K562 (cell line): ENCODE data around the gene RAB9B. TPM values are rescaled to one million over a fixed set of nuclear protein-coding genes. Genes with fewer than 3 reads are reported as not detected.

Experiments
- ATAC-seq: fragments of 200-7000 bp; cut with Tn5 transposase; 3 replicates; pipeline ENCODE4 v1.9.1; 2020; ENCODE audit warnings: moderate library complexity
- BruUV-seq: library from RNA; stranded (reverse); fragments of 400-500 nt; replicated peaks from 2 replicates; lab custom pipeline; 2021; lab: Mats Ljungman, UMichigan
- CTCF ChIA-PET: fragments of 300-600 bp; formaldehyde crosslinking; extraction: SDS; loops from one replicate; lab custom pipeline; 2021; ENCODE audit warnings: low intra/inter-chr PET ratio; lab: Yijun Ruan, JAX
- POLR2A ChIA-PET: fragments of 300-600, 350-650 bp; sonication (Branson Sonifier 250); formaldehyde crosslinking; extraction: SDS; loops from one replicate; lab custom pipeline; 2021; ENCODE audit warnings: antibody characterized with exemption, inconsistent platforms; lab: Yijun Ruan, JAX
- DNase-seq, 4 experiments: peaks; one replicate each; pipeline versions ENCODE4 v3.0.0 to v3.0.0-alpha.2; 2011 to 2018; ENCODE audit warnings: low spot score in 3 of 4, mixed read lengths in 3 of 4; ENCODE audit errors: extremely low read depth in 1 of 4
- FAIRE-seq: peaks from 2 replicates; lab custom pipeline; 2011; peaks lifted over from hg19 to GRCh38; lab: Jason Lieb, UNC
- H2AFZ ChIP-seq: 2 replicates; pipeline ENCODE4 v1.6.0; 2011; ENCODE audit warnings: low read depth, low read length, control low read depth, inconsistent platforms
- H3K27ac ChIP-seq: fragments of 200-600 bp; 3 replicates; pipeline ENCODE4 v1.8.0; 2011; ENCODE audit warnings: low read depth, mild to moderate bottlenecking, control low read depth, inconsistent platforms, low read length, moderate library complexity, mixed read lengths; ENCODE audit errors: extremely low read depth
- H3K27me3 ChIP-seq, 2 experiments: fragments of 300-600 bp in 1 of 2; 2 replicates in 1 of 2; 3 replicates in 1 of 2; pipeline versions ENCODE4 v1.6.0 to v1.8.0; 2011; ENCODE audit warnings: inconsistent platforms in 2 of 2, low read length in 2 of 2, mild to moderate bottlenecking in 1 of 2, mixed read lengths in 1 of 2, moderate library complexity in 1 of 2; ENCODE audit not compliant: control insufficient read depth in 2 of 2, insufficient read depth in 2 of 2
- H3K36me3 ChIP-seq: fragments of 300-600 bp; 3 replicates; pipeline ENCODE4 v1.8.0; 2011; ENCODE audit warnings: mild to moderate bottlenecking, low read length, inconsistent platforms; ENCODE audit not compliant: control insufficient read depth, insufficient read depth
- H3K4me1 ChIP-seq, 2 experiments: fragments of 200-600 bp in 1 of 2; replicated peaks in 1 of 2; 2 replicates in 1 of 2; 3 replicates in 1 of 2; pipeline versions ENCODE4 v1.5.1 to v1.8.0; 2011; ENCODE audit warnings: inconsistent platforms in 2 of 2, low read length in 2 of 2, mild to moderate bottlenecking in 1 of 2, mixed read lengths in 1 of 2, moderate library complexity in 1 of 2; ENCODE audit not compliant: control insufficient read depth in 2 of 2, insufficient read depth in 2 of 2
- H3K4me2 ChIP-seq: 2 replicates; pipeline ENCODE4 v1.6.1; 2011; ENCODE audit warnings: low read length, control low read depth, inconsistent platforms, mixed read lengths; ENCODE audit not compliant: insufficient read depth
- H3K4me3 ChIP-seq: fragments of 200-600 bp; sonication (generic), shearing (Covaris generic); 2 replicates; pipeline ENCODE4 v1.5.1; 2016; ENCODE audit warnings: control low read depth, inconsistent platforms
- H3K79me2 ChIP-seq: fragments of 200-600 bp; 3 replicates; pipeline ENCODE4 v1.8.0; 2011; ENCODE audit warnings: low read length, inconsistent platforms; ENCODE audit not compliant: control insufficient read depth, insufficient read depth
- H3K9ac ChIP-seq, 2 experiments: 2 replicates each; pipeline versions ENCODE4 v1.6.0 to v1.6.1; 2011; ENCODE audit warnings: low read depth in 2 of 2, low read length in 2 of 2, control low read depth in 1 of 2, inconsistent platforms in 1 of 2, mild to moderate bottlenecking in 1 of 2, mixed read lengths in 1 of 2; ENCODE audit not compliant: insufficient read depth in 1 of 2
- H3K9me1 ChIP-seq: one replicate; pipeline ENCODE4 v1.6.0; 2011; ENCODE audit warnings: inconsistent platforms, mild to moderate bottlenecking, low read length, moderate library complexity; ENCODE audit not compliant: control insufficient read depth, insufficient read depth
- H3K9me3 ChIP-seq: replicated peaks from 2 replicates; pipeline ENCODE4 v1.5.1; 2011; ENCODE audit warnings: low read depth, low read length, inconsistent platforms; ENCODE audit not compliant: control insufficient read depth, insufficient read depth
- H4K20me1 ChIP-seq: replicated peaks from 2 replicates; pipeline ENCODE4 v1.6.1; 2011; ENCODE audit warnings: low read length, inconsistent platforms, mixed read lengths; ENCODE audit not compliant: control insufficient read depth, insufficient read depth
- HEY1 ChIP-seq: fragments of 250-450 bp; sonication (Bioruptor Pico); IDR thresholded peaks from 2 replicates; pipeline ENCODE4 v1.5.0; 2020; ENCODE audit warnings: mild to moderate bottlenecking, moderate library complexity, borderline replicate concordance
- IRF2 ChIP-seq: sonication (generic); formaldehyde crosslinking; IDR thresholded peaks from 2 replicates; pipeline ENCODE4 v1.8.1; 2022; ENCODE audit warnings: mild to moderate bottlenecking, missing genetic modification reagents
- NCOA6 ChIP-seq: fragments of 450-650 bp; IDR thresholded peaks from 2 replicates; pipeline ENCODE4 v1.6.1; 2017; ENCODE audit warnings: mild to moderate bottlenecking
- SP1 ChIP-seq: sonication (generic); formaldehyde crosslinking; IDR thresholded peaks from 2 replicates; pipeline ENCODE4 v1.8.1; 2022; ENCODE audit warnings: mild to moderate bottlenecking, missing genetic modification reagents
- WGBS: fragments of 100-300 bp; shearing (Covaris generic); methylation state at CpG from one replicate; pipeline ENCODE4 v1.1.6; 2016; ENCODE audit warnings: low coverage, mixed read lengths; ENCODE audit not compliant: insufficient coverage; ENCODE audit errors: missing lambda C conversion rate; 5-methylcytosine and 5-hydroxymethylcytosine counted together
- in situ Hi-C: fragments of 300-500 bp; cut with MboI; formaldehyde crosslinking; loops from 4 replicates; pipeline ENCODE4 v1.15.0; 2018; ENCODE audit warnings: inconsistent platforms, mixed read lengths
- intact Hi-C: fragments of 100-400 bp; cut with micrococcal nuclease; formaldehyde crosslinking; loops from 2 replicates; pipeline ENCODE4 v1.14.2; 2022
- polyA plus RNA-seq, 8 experiments: library from polyadenylated mRNA; depleted of rRNA in 4 of 8; stranded (reverse) in 5 of 8; unstranded in 3 of 8; fragments of >200 nt; fragmentation: Nextera tagmentation in 2 of 8; fragmentation: Illumina TruSeq in 1 of 8; extraction: Ambion mirVana in 2 of 8; extraction: Trizol in 1 of 8; gene quantifications; 2 replicates each; pipeline versions ENCODE4 v1.2.1 to v1.2.3, GENCODE V29; 2011 to 2014; ENCODE audit warnings: inconsistent platforms in 1 of 8, missing spikeins in 1 of 8
- total RNA-seq, 7 experiments: library from RNA; depleted of rRNA in 6 of 7; stranded (reverse); fragments of >200 nt in 6 of 7; fragmentation: Illumina TruSeq in 2 of 7; extraction: Trizol in 2 of 7; gene quantifications; 2 replicates each; pipeline versions ENCODE4 v1.2.1 to v1.2.3, GENCODE V29; 2011 to 2021; ENCODE audit warnings: low replicate concordance in 1 of 7
- TF ChIP-seq, protein P1 (sequence below): fragments of 450-650 bp; formaldehyde crosslinking; IDR thresholded peaks from 2 replicates; pipeline ENCODE4 v1.4.0; 2020; ENCODE audit warnings: mild to moderate bottlenecking, mixed read lengths
- TF ChIP-seq, protein P2 (sequence below): fragments of 200-800 bp; sonication (Bioruptor generic); IDR thresholded peaks from 2 replicates; pipeline ENCODE4 v1.6.1; 2016; ENCODE audit warnings: missing genetic modification characterization, missing compliant biosample characterization

Gene RAB9B
- total and polyA plus RNA-seq, 9 of the 15 experiments (the other 6 are each of a cell fraction or from before 2014, with no cell fraction given) = 0.03 to 0.05 (median 0.04) TPM; not detected in 6

DNA sequence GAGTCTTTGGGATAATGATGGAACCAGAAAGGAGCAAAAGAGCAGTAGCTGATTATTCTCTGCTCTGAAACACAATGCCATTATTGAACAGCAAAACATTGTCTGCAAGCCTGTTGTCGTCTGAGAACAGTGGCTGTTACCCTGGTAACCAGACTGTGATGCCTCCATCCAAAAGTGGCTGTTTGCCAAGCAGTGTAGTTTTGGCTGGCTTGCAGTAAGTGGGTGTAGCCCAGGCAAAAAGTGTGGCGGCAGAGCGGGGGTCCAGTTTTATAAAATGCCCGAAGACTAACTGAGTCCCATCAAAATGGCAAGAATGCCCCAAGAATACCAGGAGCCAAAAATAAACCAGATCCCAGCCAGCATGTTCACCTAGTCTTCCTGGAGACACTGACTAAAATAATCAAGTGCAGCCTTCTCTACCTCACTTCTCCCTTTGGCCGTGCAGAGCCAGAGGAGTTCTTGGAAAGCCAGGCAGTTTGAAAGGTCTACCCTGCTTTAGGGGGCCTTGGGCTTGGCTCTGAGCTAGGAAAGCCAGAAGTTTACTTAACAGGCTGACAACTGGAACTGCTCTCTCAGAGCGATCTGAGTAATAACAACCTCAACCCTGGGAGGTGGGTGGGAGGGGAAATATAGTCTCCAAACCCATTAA lies 52.8 kb downstream of the RAB9B start:
- H2AFZ ChIP-seq = no peak overlapping the region
- intact Hi-C loops (no loop called here), in situ Hi-C loops (no loop called here)
- ChIA-PET CTCF (no interaction called here), POLR2A (interaction anchor here (0.6 kb wide), 2 partner anchors 92 to 641 kb away, joined by 3 read pairs; no protein-coding TSS in a partner anchor)
- H3K9me1 ChIP-seq = no peaks in the 10 kb centered on the region
- no peaks in the 10 kb centered on the region for H3K4me1 ChIP-seq
- no peak for DNase-seq
- no peak overlapping the region for H3K4me2 ChIP-seq
- no peak overlapping the region for H3K4me3 ChIP-seq
- TF ChIP-seq HEY1 (CRISPR knock-in tag) (no peak), NCOA6 (no peak), SP1 (CRISPR knock-in tag) (no peak), IRF2 (no peak)
- TF ChIP-seq, protein P1, sequence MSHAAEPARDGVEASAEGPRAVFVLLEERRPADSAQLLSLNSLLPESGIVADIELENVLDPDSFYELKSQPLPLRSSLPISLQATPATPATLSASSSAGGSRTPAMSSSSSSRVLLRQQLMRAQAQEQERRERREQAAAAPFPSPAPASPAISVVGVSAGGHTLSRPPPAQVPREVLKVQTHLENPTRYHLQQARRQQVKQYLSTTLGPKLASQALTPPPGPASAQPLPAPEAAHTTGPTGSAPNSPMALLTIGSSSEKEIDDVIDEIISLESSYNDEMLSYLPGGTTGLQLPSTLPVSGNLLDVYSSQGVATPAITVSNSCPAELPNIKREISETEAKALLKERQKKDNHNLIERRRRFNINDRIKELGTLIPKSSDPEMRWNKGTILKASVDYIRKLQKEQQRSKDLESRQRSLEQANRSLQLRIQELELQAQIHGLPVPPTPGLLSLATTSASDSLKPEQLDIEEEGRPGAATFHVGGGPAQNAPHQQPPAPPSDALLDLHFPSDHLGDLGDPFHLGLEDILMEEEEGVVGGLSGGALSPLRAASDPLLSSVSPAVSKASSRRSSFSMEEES (CRISPR knock-in tag) = no peak
- TF ChIP-seq, protein P2, sequence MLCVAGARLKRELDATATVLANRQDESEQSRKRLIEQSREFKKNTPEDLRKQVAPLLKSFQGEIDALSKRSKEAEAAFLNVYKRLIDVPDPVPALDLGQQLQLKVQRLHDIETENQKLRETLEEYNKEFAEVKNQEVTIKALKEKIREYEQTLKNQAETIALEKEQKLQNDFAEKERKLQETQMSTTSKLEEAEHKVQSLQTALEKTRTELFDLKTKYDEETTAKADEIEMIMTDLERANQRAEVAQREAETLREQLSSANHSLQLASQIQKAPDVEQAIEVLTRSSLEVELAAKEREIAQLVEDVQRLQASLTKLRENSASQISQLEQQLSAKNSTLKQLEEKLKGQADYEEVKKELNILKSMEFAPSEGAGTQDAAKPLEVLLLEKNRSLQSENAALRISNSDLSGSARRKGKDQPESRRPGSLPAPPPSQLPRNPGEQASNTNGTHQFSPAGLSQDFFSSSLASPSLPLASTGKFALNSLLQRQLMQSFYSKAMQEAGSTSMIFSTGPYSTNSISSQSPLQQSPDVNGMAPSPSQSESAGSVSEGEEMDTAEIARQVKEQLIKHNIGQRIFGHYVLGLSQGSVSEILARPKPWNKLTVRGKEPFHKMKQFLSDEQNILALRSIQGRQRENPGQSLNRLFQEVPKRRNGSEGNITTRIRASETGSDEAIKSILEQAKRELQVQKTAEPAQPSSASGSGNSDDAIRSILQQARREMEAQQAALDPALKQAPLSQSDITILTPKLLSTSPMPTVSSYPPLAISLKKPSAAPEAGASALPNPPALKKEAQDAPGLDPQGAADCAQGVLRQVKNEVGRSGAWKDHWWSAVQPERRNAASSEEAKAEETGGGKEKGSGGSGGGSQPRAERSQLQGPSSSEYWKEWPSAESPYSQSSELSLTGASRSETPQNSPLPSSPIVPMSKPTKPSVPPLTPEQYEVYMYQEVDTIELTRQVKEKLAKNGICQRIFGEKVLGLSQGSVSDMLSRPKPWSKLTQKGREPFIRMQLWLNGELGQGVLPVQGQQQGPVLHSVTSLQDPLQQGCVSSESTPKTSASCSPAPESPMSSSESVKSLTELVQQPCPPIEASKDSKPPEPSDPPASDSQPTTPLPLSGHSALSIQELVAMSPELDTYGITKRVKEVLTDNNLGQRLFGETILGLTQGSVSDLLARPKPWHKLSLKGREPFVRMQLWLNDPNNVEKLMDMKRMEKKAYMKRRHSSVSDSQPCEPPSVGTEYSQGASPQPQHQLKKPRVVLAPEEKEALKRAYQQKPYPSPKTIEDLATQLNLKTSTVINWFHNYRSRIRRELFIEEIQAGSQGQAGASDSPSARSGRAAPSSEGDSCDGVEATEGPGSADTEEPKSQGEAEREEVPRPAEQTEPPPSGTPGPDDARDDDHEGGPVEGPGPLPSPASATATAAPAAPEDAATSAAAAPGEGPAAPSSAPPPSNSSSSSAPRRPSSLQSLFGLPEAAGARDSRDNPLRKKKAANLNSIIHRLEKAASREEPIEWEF (CRISPR knock-in tag) = no peak
- H4K20me1 ChIP-seq = no peaks in the 10 kb centered on the region
- H3K9ac ChIP-seq = no peak overlapping the region
- FAIRE-seq = no peak
- no peaks in the 10 kb centered on the region for H3K79me2 ChIP-seq
- H3K27ac ChIP-seq = no peak overlapping the region
- peaks cover 0 to 12% of the 10 kb centered on the region in 2 experiments; a peak in 2 of 5 replicates for H3K27me3 ChIP-seq
- no peaks in the 10 kb centered on the region for H3K36me3 ChIP-seq
- no TSS peak for BruUV-seq
- 0% methylated on average over 6 of the region's 6 CpGs for WGBS
- ATAC-seq = no peak
- H3K9me3 ChIP-seq = no peaks in the 10 kb centered on the region
